Muscle of back (tissue), 11 donors: ENCODE results near the gene S100A8. TPM values are rescaled to one million over a fixed set of nuclear protein-coding genes. Genes with fewer than 3 reads are reported as not detected.
"Not testable (repeated sequence)": the region's sequence is repeated elsewhere in the genome, so short reads cannot be mapped to it uniquely, and the experiment has no call there.

Experiments
- DNase-seq, 3 donors: peaks; one replicate each; pipeline versions ENCODE4 v3.0.0 to v3.0.0-alpha.2; 2013
- polyA plus RNA-seq, 10 donors: library from polyadenylated mRNA; unstranded; fragments of 120-200 nt; gene quantifications; one replicate each; pipeline ENCODE4 v1.2.1, GENCODE V29; 2013; ENCODE audit not compliant: insufficient read length in 10 of 10

The S100A8 gene
- polyA plus RNA-seq, 10 donors, result 4.7 to 37.0 (median 13.9) TPM

- DNase-seq, result no peak
These were observed 42.1 kb downstream of the S100A8 start, which contains the start of gene PGLYRP4 for GRCh38 chr1:153348511-153349362. Gene PGLYRP4 (minus strand): TSS chr1:153348841. CDS start chr1:153347932, 909 bp downstream.

GRCh38 chr1:153347856-153348255, 43.0 kb downstream of the S100A8 start:
- no peak for DNase-seq

- not testable (repeated sequence) for DNase-seq
These were observed 43.8 kb downstream of the S100A8 start for GRCh38 chr1:153347049-153347448.

GRCh38 chr1:153346077-153346723, 44.7 kb downstream of the S100A8 start:
- no peak for DNase-seq

- no peak for DNase-seq
These were observed 45.4 kb downstream of the S100A8 start for GRCh38 chr1:153345187-153346076.

GRCh38 chr1:153344718-153345025, 46.2 kb downstream of the S100A8 start:
- no peak for DNase-seq

GRCh38 chr1:153343811-153344717, 46.8 kb downstream of the S100A8 start:
- no peak for DNase-seq

- DNase-seq, result no peak
These were observed 47.7 kb downstream of the S100A8 start for GRCh38 chr1:153343040-153343681.

- DNase-seq, result no peak
These were observed 48.7 kb downstream of the S100A8 start for GRCh38 chr1:153342178-153342577.

- DNase-seq, result no peak
These were observed 49.4 kb downstream of the S100A8 start for GRCh38 chr1:153341431-153341934.

- no peak for DNase-seq
These were observed 50.5 kb downstream of the S100A8 start for GRCh38 chr1:153340356-153340755.

Other genes with a start within 250 kb of the S100A8 start
- gene SPRR2G, start 240.2 kb downstream of the S100A8 start, polyA plus RNA-seq, result under 1 TPM in 1 of 10 donors, not detected in 9; 0.48 TPM
- gene LELP1, start 187.6 kb downstream of the S100A8 start, polyA plus RNA-seq, result not detected
- not detected for gene PRR9, start 173.5 kb downstream of the S100A8 start, polyA plus RNA-seq
- not detected for gene LORICRIN, start 131.4 kb downstream of the S100A8 start, polyA plus RNA-seq
- under 1 TPM in 2 of 10 donors, not detected in 8; 0.25 to 0.26 TPM for gene PGLYRP3, start 78.1 kb downstream of the S100A8 start, polyA plus RNA-seq
- 1 to 10 TPM in 2 of 10 donors, not detected in 8; 1.1 to 1.7 TPM for gene PGLYRP4, start 42.2 kb downstream of the S100A8 start, polyA plus RNA-seq
- 10 to 100 TPM in 9 of 10 donors, 1 to 10 TPM in 1; 9.4 to 40.7 (median 25.4) TPM for gene S100A9, start 33.2 kb downstream of the S100A8 start, polyA plus RNA-seq
- gene S100A12, start 15.5 kb downstream of the S100A8 start, polyA plus RNA-seq, result 1 to 10 TPM in 6 of 10 donors, under 1 TPM in 3, not detected in 1; 0.26 to 4.9 (median 1.8) TPM
- gene S100A7A, start 25.4 kb upstream of the S100A8 start, polyA plus RNA-seq, result not detected
- gene S100A7, start 69.6 kb upstream of the S100A8 start, polyA plus RNA-seq, result not detected
- 100 to 1,000 TPM; 159 to 322 (median 210) TPM for gene S100A6, start 144.9 kb upstream of the S100A8 start, polyA plus RNA-seq
- under 1 TPM in 5 of 10 donors, not detected in 5; 0.23 to 0.65 (median 0.41) TPM for gene S100A5, start 149.9 kb upstream of the S100A8 start, polyA plus RNA-seq
- 100 to 1,000 TPM; 162 to 254 (median 206) TPM for gene S100A4, start 154.7 kb upstream of the S100A8 start, polyA plus RNA-seq
- 1 to 10 TPM in 4 of 10 donors, under 1 TPM in 4, not detected in 2; 0.35 to 1.2 (median 0.86) TPM for gene S100A3, start 158.2 kb upstream of the S100A8 start, polyA plus RNA-seq
- 10 to 100 TPM in 2 of 10 donors, 1 to 10 TPM in 6, under 1 TPM in 2; 0.35 to 11.4 (median 1.5) TPM for gene S100A2, start 174.8 kb upstream of the S100A8 start, polyA plus RNA-seq
- 10 to 100 TPM; 41.9 to 80.4 (median 56.6) TPM for gene S100A16, start 222.1 kb upstream of the S100A8 start, polyA plus RNA-seq
- 10 to 100 TPM in 2 of 10 donors, under 1 TPM in 6, not detected in 2; 0.22 to 51.2 (median 0.36) TPM for gene S100A14, start 225.3 kb upstream of the S100A8 start, polyA plus RNA-seq
- 10 to 100 TPM; 55.3 to 95.0 (median 78.7) TPM for gene S100A13, start 236.4 kb upstream of the S100A8 start, polyA plus RNA-seq
- gene S100A1, start 237.4 kb upstream of the S100A8 start, polyA plus RNA-seq, result 10 to 100 TPM in 5 of 10 donors, 1 to 10 TPM in 5; 2.6 to 16.6 (median 10.0) TPM
- 10 to 100 TPM; 77.9 to 97.5 (median 88.2) TPM for gene CHTOP, start 243.0 kb upstream of the S100A8 start, polyA plus RNA-seq